ENCODE results near the gene TSPYL1. TPM values are rescaled to one million over a fixed set of nuclear protein-coding genes. Genes with fewer than 3 reads are reported as not detected.

TSPYL1 gene
- total and polyA plus RNA-seq, 9 of the 15 experiments (the other 6 are each of a cell fraction or from before 2014, with no cell fraction given) = 23.1 to 56.8 (median 37.9) TPM

GRCh38 chr6:116239256-116239655, 40.5 kb downstream of the TSPYL1 start:
- no peak for TF ChIP-seq GTF2B (IDR thresholded peaks at IDR 0.05; ENCODE audit: extremely low read depth, insufficient read length)
- CTCF ChIA-PET (ENCODE audit: low intra/inter-chr PET ratio) = no interaction called here
- no peaks in the 10 kb centered on the region for H4K20me1 ChIP-seq (replicated peaks; ENCODE audit: control insufficient read depth, insufficient read depth, low read length)
- H3K79me2 ChIP-seq (ENCODE audit: control insufficient read depth, insufficient read depth, low read length) = no peaks in the 10 kb centered on the region
- no peak overlapping the region for H3K9ac ChIP-seq (ENCODE audit: insufficient read depth in 1 of 2, low read depth in 2 of 2, low read length in 2 of 2)
- H3K4me2 ChIP-seq (ENCODE audit: insufficient read depth, low read length) = no peak overlapping the region
- FAIRE-seq (no peak), DNase-seq (ENCODE audit: extremely low read depth in 1 of 4, low spot score in 3 of 4) (no peak), ATAC-seq (no peak)
- no peak overlapping the region for H3K27ac ChIP-seq (ENCODE audit: extremely low read depth, low read depth, low read length)
- H3K4me1 ChIP-seq (replicated peaks in 1 of 2; ENCODE audit: control insufficient read depth in 2 of 2, insufficient read depth in 2 of 2, low read length in 2 of 2) = no peaks in the 10 kb centered on the region
- no peak overlapping the region for H3K4me3 ChIP-seq
- H3K27me3 ChIP-seq (ENCODE audit: control insufficient read depth in 2 of 2, insufficient read depth in 2 of 2, low read length in 2 of 2) = no peaks in the 10 kb centered on the region
- no TSS peak for BruUV-seq (replicated peaks)
- H3K9me1 ChIP-seq (ENCODE audit: control insufficient read depth, insufficient read depth, low read length) = no peaks in the 10 kb centered on the region
- intact Hi-C loops (cut with micrococcal nuclease) = no loop called here
- in situ Hi-C loops (cut with MboI) = no loop called here
- H3K9me3 ChIP-seq (replicated peaks; ENCODE audit: control insufficient read depth, insufficient read depth, low read depth, low read length) = no peaks in the 10 kb centered on the region
- POLR2A ChIA-PET = interaction anchor here (0.6 to 2.4 kb wide), 2 partner anchors 16 to 334 kb away, joined by 3 to 6 read pairs; partner anchors contain the start of gene TSPYL4
- no peak overlapping the region for H2AFZ ChIP-seq (ENCODE audit: low read depth, low read length)
- 100% methylated on average over 2 of the region's 2 CpGs for WGBS (ENCODE audit: insufficient coverage, low coverage, missing lambda C conversion rate)
- no peaks in the 10 kb centered on the region for H3K36me3 ChIP-seq (ENCODE audit: control insufficient read depth, insufficient read depth, low read length)

- CTCF ChIA-PET (ENCODE audit: low intra/inter-chr PET ratio) = no interaction called here
- TF ChIP-seq MNT (conservative IDR thresholded peaks at IDR 0.05) (no peak), HOMEZ (CRISPR knock-in tag; IDR thresholded peaks at IDR 0.05) (no peak), HMBOX1 (IDR thresholded peaks at IDR 0.05) (no peak), JUNB (CRISPR knock-in tag; conservative IDR thresholded peaks at IDR 0.05) (no peak), CBX1 (IDR thresholded peaks at IDR 0.05; ENCODE audit: low read depth) (no peak), SMARCA5 (IDR thresholded peaks at IDR 0.05) (no peak), FOXP4 (CRISPR knock-in tag; IDR thresholded peaks at IDR 0.05; ENCODE audit: borderline replicate concordance) (no peak)
These were observed 41.6 kb downstream of the TSPYL1 start for GRCh38 chr6:116238083-116238482.

More at GRCh38 chr6:116238083-116238482, 41.6 kb downstream of the TSPYL1 start:
- Histone ChIP-seq H4K20me1 (replicated peaks; ENCODE audit: control insufficient read depth, insufficient read depth, low read length) (no peaks in the 10 kb centered on the region), H3K4me3 (no peak overlapping the region), H3K4me1 (replicated peaks in 1 of 2; ENCODE audit: control insufficient read depth in 2 of 2, insufficient read depth in 2 of 2, low read length in 2 of 2) (no peaks in the 10 kb centered on the region), H3K79me2 (ENCODE audit: control insufficient read depth, insufficient read depth, low read length) (no peaks in the 10 kb centered on the region), H3K9me1 (ENCODE audit: control insufficient read depth, insufficient read depth, low read length) (no peaks in the 10 kb centered on the region), H3K27me3 (ENCODE audit: control insufficient read depth in 2 of 2, insufficient read depth in 2 of 2, low read length in 2 of 2) (no peaks in the 10 kb centered on the region), H3K27ac (ENCODE audit: extremely low read depth, low read depth, low read length) (no peak overlapping the region), H3K9ac (ENCODE audit: insufficient read depth in 1 of 2, low read depth in 2 of 2, low read length in 2 of 2) (no peak overlapping the region), H3K36me3 (ENCODE audit: control insufficient read depth, insufficient read depth, low read length) (no peaks in the 10 kb centered on the region), H3K4me2 (ENCODE audit: insufficient read depth, low read length) (no peak overlapping the region), H3K9me3 (replicated peaks; ENCODE audit: control insufficient read depth, insufficient read depth, low read depth, low read length) (no peaks in the 10 kb centered on the region), H2AFZ (ENCODE audit: low read depth, low read length) (no peak overlapping the region)
- in situ Hi-C loops (cut with MboI) (no loop called here), intact Hi-C loops (cut with micrococcal nuclease) (no loop called here)
- no TSS peak for BruUV-seq (replicated peaks)
- no peak for DNase-seq (ENCODE audit: extremely low read depth in 1 of 4, low spot score in 3 of 4)
- FAIRE-seq = no peak
- WGBS (ENCODE audit: insufficient coverage, low coverage, missing lambda C conversion rate) = 57% methylated on average over 2 of the region's 2 CpGs
- POLR2A ChIA-PET = interaction anchor here (2.4 kb wide), 1 partner anchor 17 kb away, joined by 6 read pairs; the partner anchor contains the start of gene TSPYL4
- ATAC-seq = no peak

Measured in K562 (cell line).